Measurements from ENCODE around the gene LEFTY1.

Gene LEFTY1

DNA sequence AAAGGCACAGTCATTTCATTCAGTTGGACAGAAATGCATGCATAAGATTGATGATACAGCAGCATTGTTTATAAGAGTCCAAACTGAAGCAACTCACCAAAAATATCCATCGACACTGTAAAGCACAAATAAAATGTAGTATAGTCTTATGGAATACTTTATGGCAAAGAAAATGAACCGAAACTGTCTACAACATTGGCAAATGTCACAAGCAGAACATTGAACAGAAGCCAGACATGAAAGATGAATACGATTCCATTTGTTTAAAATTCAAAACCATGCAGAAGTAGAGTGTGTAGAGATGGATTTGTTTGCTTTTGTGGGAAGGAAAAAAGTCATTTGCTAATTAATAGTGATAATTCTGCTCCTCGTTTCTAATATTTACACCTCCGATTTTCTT lies 7.5 kb upstream of the LEFTY1 start:
- TF ChIP-seq CTCF (IDR thresholded peaks at IDR 0.05; ENCODE audit: insufficient read depth, low read length, missing control alignments): no peak
- ChIA-PET CTCF (interaction anchor here (1.1 to 6.9 kb wide), 3 partner anchors 14 to 40 kb away, joined by 3 to 45 read pairs (median 3); partner anchors contain the start of gene TMEM63A), POLR2A (no interaction called here)
- no peak overlapping the region for H3K4me3 ChIP-seq (ENCODE audit: low read depth, low read length)
- no peak for DNase-seq (ENCODE audit: low read depth, low spot score)

DNA sequence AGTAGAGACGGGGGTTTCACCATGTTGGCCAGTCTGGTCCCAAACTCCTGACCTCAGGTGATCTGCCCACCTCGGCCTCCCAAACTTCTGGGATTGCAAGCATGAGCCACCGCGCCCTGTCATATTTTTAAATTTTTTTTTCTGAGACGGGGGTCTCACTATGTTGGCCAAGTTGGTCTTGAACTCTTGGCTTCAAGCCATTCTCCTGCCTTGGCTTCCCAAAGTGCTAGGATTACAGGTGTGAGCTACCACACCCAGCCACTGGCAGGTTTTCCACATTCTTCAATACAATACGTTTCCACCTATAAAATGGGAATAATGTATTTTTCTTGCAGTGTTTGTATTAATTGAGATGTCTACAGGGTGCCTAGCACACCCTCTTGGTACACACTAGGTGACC lies 3.4 kb upstream of the LEFTY1 start:
- TF ChIP-seq CTCF (IDR thresholded peaks at IDR 0.05; ENCODE audit: insufficient read depth, low read length, missing control alignments): no peak
- DNase-seq (ENCODE audit: low read depth, low spot score): no peak
- H3K4me3 ChIP-seq (ENCODE audit: low read depth, low read length): no peak overlapping the region
- ChIA-PET POLR2A (no interaction called here), CTCF (interaction anchor here (0.8 to 2.2 kb wide), 4 partner anchors 10 to 20 kb away, joined by 3 to 12 read pairs (median 6); partner anchors contain the start of gene TMEM63A)

GRCh38 chr1:225891229-225891972 lies 2.5 kb upstream of the LEFTY1 start:
- ChIA-PET CTCF (interaction anchor here (0.8 to 2.2 kb wide), 4 partner anchors 9 to 23 kb away, joined by 3 to 12 read pairs (median 4); partner anchors contain the start of gene TMEM63A), POLR2A (no interaction called here)
- no peak for DNase-seq (ENCODE audit: low read depth, low spot score)
- no peak overlapping the region for H3K4me3 ChIP-seq (ENCODE audit: low read depth, low read length)
- no peak for TF ChIP-seq CTCF (IDR thresholded peaks at IDR 0.05; ENCODE audit: insufficient read depth, low read length, missing control alignments)

- ChIA-PET POLR2A (no interaction called here), CTCF (interaction anchor here (1.8 to 2.2 kb wide), 2 partner anchors 21 to 24 kb away, joined by 4 to 12 read pairs; no protein-coding TSS in a partner anchor)
- no peak for TF ChIP-seq CTCF (IDR thresholded peaks at IDR 0.05; ENCODE audit: insufficient read depth, low read length, missing control alignments)
- no peak for DNase-seq (ENCODE audit: low read depth, low spot score)
- no peak overlapping the region for H3K4me3 ChIP-seq (ENCODE audit: low read depth, low read length)
Measured at GRCh38 chr1:225890346-225891228, 1.6 kb upstream of the LEFTY1 start.

DNA sequence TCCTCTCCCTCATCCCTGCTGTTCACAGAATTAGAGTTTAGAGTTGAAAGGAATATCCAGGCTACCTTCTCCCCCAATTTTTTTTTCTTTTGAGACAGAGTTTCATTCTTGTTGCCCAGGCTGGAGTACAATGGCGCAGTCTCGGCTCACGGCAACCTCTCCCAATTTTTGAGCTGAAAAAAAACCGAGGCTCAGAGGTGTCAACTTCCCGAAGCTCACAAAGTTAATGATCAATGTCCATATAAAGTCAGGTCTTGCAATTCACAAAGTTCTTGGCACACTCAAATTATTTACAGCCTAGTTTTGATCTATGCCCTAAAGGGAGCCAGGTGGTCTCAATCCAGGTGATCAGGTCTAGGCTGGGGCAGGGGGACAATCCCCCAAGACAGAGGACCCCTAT lies 797 bp upstream of the LEFTY1 start:
- TF ChIP-seq CTCF (IDR thresholded peaks at IDR 0.05; ENCODE audit: insufficient read depth, low read length, missing control alignments): no peak
- ChIA-PET POLR2A (no interaction called here), CTCF (interaction anchor here (1.8 kb wide), 1 partner anchor 25 kb away, joined by 4 read pairs; no protein-coding TSS in a partner anchor)
- no peak for DNase-seq (ENCODE audit: low read depth, low spot score)
- H3K4me3 ChIP-seq (ENCODE audit: low read depth, low read length): no peak overlapping the region

Measured in AG04449 (cell line).